ENCODE results near the gene MLNR.

- TF ChIP-seq EZH2 (IDR thresholded peaks at IDR 0.05; ENCODE audit: low read depth) (no peak), CTCF (conservative IDR thresholded peaks at IDR 0.05) (no peak)
Observed at GRCh38 chr13:49213539-49213938, 6.6 kb upstream of the MLNR start.

Data from PC-9 (cell line).